ENCODE measurements around the gene NPFFR1. TPM values are rescaled to one million over a fixed set of nuclear protein-coding genes. Genes with fewer than 3 reads are reported as not detected.
A peak's percentile ranks its signal among the peaks of the same experiment; 100 is the strongest.

Gene NPFFR1
- total RNA-seq, 1 experiment from 2014 or later = 0.24 TPM

- Mint-ChIP-seq H3K36me3 (ENCODE audit: insufficient read depth, unreplicated experiment) (peaks cover 30% of the 10 kb centered on the region), H3K27me3 (ENCODE audit: unreplicated experiment) (no peaks in the 10 kb centered on the region), H3K4me1 (ENCODE audit: low read depth, unreplicated experiment) (peaks cover 2% of the 10 kb centered on the region), H3K27ac (ENCODE audit: unreplicated experiment) (peak overlapping the region; percentile 97), H3K4me3 (ENCODE audit: low read depth, unreplicated experiment) (peak overlapping the region; percentile 75), H3K9me3 (ENCODE audit: low read depth, unreplicated experiment) (no peaks in the 10 kb centered on the region)
- intact Hi-C loops (cut with micrococcal nuclease; ENCODE audit: unreplicated experiment) = loop anchor here (5.0 kb wide), 1 partner anchor 33 kb away; no protein-coding TSS in a partner anchor
- BruUV-seq (replicated peaks) = no TSS peak
- TF ChIP-seq CTCF (IDR thresholded peaks at IDR 0.05; ENCODE audit: unreplicated experiment) = no peak
- no peak for DNase-seq
- CTCF ChIA-PET = interaction anchor here (1.0 to 2.9 kb wide), 5 partner anchors 12 to 131 kb away, joined by 4 to 26 read pairs (median 13); no protein-coding TSS in a partner anchor
Measured at GRCh38 chr10:70233939-70234300, 49.9 kb downstream of the NPFFR1 start.

DNA sequence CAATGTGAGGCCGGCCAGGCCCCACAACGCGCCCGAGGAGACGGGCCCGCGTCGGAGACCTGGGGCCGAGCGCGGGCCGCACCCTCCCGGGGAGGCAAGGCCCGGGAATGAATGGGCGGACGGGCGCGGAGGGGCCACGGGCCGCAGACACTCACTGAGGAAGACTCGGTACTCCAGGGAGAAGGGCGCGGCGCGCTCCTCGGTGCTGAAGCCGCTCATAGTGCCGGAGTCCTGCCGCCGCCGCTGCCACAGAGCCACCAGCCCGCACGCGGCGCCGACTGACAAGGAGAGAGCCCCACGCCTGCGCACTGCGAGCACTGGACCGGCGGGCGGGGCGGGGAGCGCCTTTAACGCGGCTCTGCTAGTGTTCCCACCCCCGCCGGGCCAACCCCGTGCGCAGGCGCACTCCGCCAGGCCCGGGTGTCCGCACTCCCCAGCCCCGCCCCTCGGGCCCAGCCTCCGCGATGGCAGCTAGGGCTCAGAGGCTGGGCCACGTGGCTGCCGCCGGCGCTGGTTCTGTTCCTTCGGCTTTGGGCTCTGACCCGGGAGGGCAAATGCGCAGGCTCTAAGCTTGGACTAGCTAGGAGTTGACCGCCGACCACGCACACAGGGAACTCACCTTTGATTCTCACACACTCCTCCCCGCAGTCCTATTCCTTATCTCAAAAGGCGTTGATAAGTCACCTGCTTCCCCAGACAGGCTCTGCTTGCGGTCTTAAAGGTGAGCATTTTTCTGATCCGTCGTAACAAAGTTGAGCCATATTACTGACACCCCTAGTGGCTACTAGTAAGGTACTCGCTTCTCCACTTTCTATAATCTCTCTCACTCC is 50.5 kb downstream of the NPFFR1 start, which contains the start of gene PPA1:
Gene PPA1, minus strand, starts transcription at position 321 of the 830 bp plus-strand sequence. Its CDS starts 102 bp downstream, at position 219.
- Mint-ChIP-seq H3K27ac (ENCODE audit: unreplicated experiment) (peak within 1 kb of the TSS; percentile 97), H3K4me3 (ENCODE audit: low read depth, unreplicated experiment) (peak within 1 kb of the TSS; percentile 75), H3K27me3 (ENCODE audit: unreplicated experiment) (no peaks in the 10 kb centered on the region), H3K9me3 (ENCODE audit: low read depth, unreplicated experiment) (no peaks in the 10 kb centered on the region), H3K4me1 (ENCODE audit: low read depth, unreplicated experiment) (peaks cover 7% of the 10 kb centered on the region), H3K36me3 (ENCODE audit: insufficient read depth, unreplicated experiment) (peaks cover 36% of the 10 kb centered on the region)
- intact Hi-C loops (cut with micrococcal nuclease; ENCODE audit: unreplicated experiment) = loop anchor here (5.0 kb wide), 1 partner anchor 34 kb away; no protein-coding TSS in a partner anchor
- TF ChIP-seq CTCF (IDR thresholded peaks at IDR 0.05; ENCODE audit: unreplicated experiment) = no peak
- TSS peak; percentile 66 for BruUV-seq (replicated peaks)
- DNase-seq = peak; percentile 100
- CTCF ChIA-PET = interaction anchor here (0.8 to 2.9 kb wide), 9 partner anchors 11 to 154 kb away, joined by 3 to 26 read pairs (median 8); no protein-coding TSS in a partner anchor

- H3K27ac Mint-ChIP-seq (ENCODE audit: unreplicated experiment) = peak overlapping the region; percentile 45
- DNase-seq = no peak
- H3K4me3 Mint-ChIP-seq (ENCODE audit: low read depth, unreplicated experiment) = peak overlapping the region; percentile 75
- H3K36me3 Mint-ChIP-seq (ENCODE audit: insufficient read depth, unreplicated experiment) = peaks cover 40% of the 10 kb centered on the region
- intact Hi-C loops (cut with micrococcal nuclease; ENCODE audit: unreplicated experiment) = loop anchor here (5.0 kb wide), 1 partner anchor 35 kb away; no protein-coding TSS in a partner anchor
- CTCF ChIA-PET = interaction anchor here (0.8 to 2.9 kb wide), 10 partner anchors 11 to 173 kb away, joined by 3 to 26 read pairs (median 6); no protein-coding TSS in a partner anchor
- H3K27me3 Mint-ChIP-seq (ENCODE audit: unreplicated experiment) = no peaks in the 10 kb centered on the region
- H3K9me3 Mint-ChIP-seq (ENCODE audit: low read depth, unreplicated experiment) = no peaks in the 10 kb centered on the region
- TF ChIP-seq CTCF (IDR thresholded peaks at IDR 0.05; ENCODE audit: unreplicated experiment) = no peak
- no TSS peak for BruUV-seq (replicated peaks)
- H3K4me1 Mint-ChIP-seq (ENCODE audit: low read depth, unreplicated experiment) = peaks cover 12% of the 10 kb centered on the region
Measured at GRCh38 chr10:70232859-70233108, 51.0 kb downstream of the NPFFR1 start.

GRCh38 chr10:70232155-70232858 is 51.5 kb downstream of the NPFFR1 start:
- Mint-ChIP-seq H3K9me3 (ENCODE audit: low read depth, unreplicated experiment) (no peaks in the 10 kb centered on the region), H3K4me3 (ENCODE audit: low read depth, unreplicated experiment) (peak overlapping the region; percentile 75), H3K4me1 (ENCODE audit: low read depth, unreplicated experiment) (peaks cover 15% of the 10 kb centered on the region), H3K27me3 (ENCODE audit: unreplicated experiment) (no peaks in the 10 kb centered on the region), H3K27ac (ENCODE audit: unreplicated experiment) (peak overlapping the region; percentile 45), H3K36me3 (ENCODE audit: insufficient read depth, unreplicated experiment) (peaks cover 44% of the 10 kb centered on the region)
- CTCF ChIA-PET = interaction anchor here (0.8 to 2.9 kb wide), 9 partner anchors 10 to 173 kb away, joined by 3 to 26 read pairs (median 8); no protein-coding TSS in a partner anchor
- intact Hi-C loops (cut with micrococcal nuclease; ENCODE audit: unreplicated experiment) = loop anchor here (5.0 kb wide), 1 partner anchor 35 kb away; no protein-coding TSS in a partner anchor
- peak; percentile 55 for DNase-seq
- no TSS peak for BruUV-seq (replicated peaks)
- no peak for TF ChIP-seq CTCF (IDR thresholded peaks at IDR 0.05; ENCODE audit: unreplicated experiment)

All from Calu3 (cell line).